Fibroblast of upper back skin (primary cell): Measurements from ENCODE around the gene KRTAP10-9.
"Not testable (repeated sequence)": the region's sequence is repeated elsewhere in the genome, so short reads cannot be mapped to it uniquely, and the experiment has no call there.

Source experiments
- DNase-seq: peaks from one replicate; pipeline ENCODE4 v3.0.0-alpha.2; 2013

Gene KRTAP10-9

GRCh38 chr21:44626673-44627143 is at the start of gene KRTAP10-9:
Gene KRTAP10-9, plus strand, starts transcription at chr21:44627093. Its CDS starts 79 bp downstream, at chr21:44627172.
- no peak for DNase-seq

- no peak for DNase-seq
Observed at GRCh38 chr21:44578371-44579055, 48.4 kb upstream of the KRTAP10-9 start.

GRCh38 chr21:44579056-44579832 is 47.6 kb upstream of the KRTAP10-9 start:
- no peak for DNase-seq

GRCh38 chr21:44579833-44580144 is 47.1 kb upstream of the KRTAP10-9 start:
- no peak for DNase-seq

- DNase-seq, result not testable (repeated sequence)
Observed at GRCh38 chr21:44580231-44580821, 46.6 kb upstream of the KRTAP10-9 start, which contains the start of gene KRTAP10-5. Gene KRTAP10-5, minus strand, starts transcription at chr21:44580604. Its CDS starts 26 bp downstream, at chr21:44580578.

GRCh38 chr21:44581158-44581557 is 45.7 kb upstream of the KRTAP10-9 start:
- DNase-seq, result no peak

GRCh38 chr21:44582055-44582454 is 44.8 kb upstream of the KRTAP10-9 start:
- DNase-seq, result no peak

- no peak for DNase-seq
Observed at GRCh38 chr21:44583089-44583799, 43.6 kb upstream of the KRTAP10-9 start.

- DNase-seq, result no peak
Observed at GRCh38 chr21:44583800-44584147, 43.1 kb upstream of the KRTAP10-9 start.

GRCh38 chr21:44585892-44586291 is 41.0 kb upstream of the KRTAP10-9 start:
- DNase-seq, result no peak

GRCh38 chr21:44589094-44589493 is 37.8 kb upstream of the KRTAP10-9 start:
- DNase-seq, result no peak

GRCh38 chr21:44589586-44590305 is 37.1 kb upstream of the KRTAP10-9 start:
- DNase-seq, result no peak

GRCh38 chr21:44590311-44590721 is 36.6 kb upstream of the KRTAP10-9 start:
- no peak for DNase-seq

- not testable (repeated sequence) for DNase-seq
Observed at GRCh38 chr21:44590897-44591800, 35.7 kb upstream of the KRTAP10-9 start.

- DNase-seq, result not testable (repeated sequence)
Observed at GRCh38 chr21:44591801-44592130, 35.1 kb upstream of the KRTAP10-9 start.

- DNase-seq, result no peak
Observed at GRCh38 chr21:44592446-44593311, 34.2 kb upstream of the KRTAP10-9 start, which contains the start of gene KRTAP10-6. Gene KRTAP10-6, minus strand, starts transcription at chr21:44592505. Its CDS starts 21 bp downstream, at chr21:44592484.

- no peak for DNase-seq
Observed at GRCh38 chr21:44593598-44594405, 33.1 kb upstream of the KRTAP10-9 start.

GRCh38 chr21:44594406-44594916 is 32.4 kb upstream of the KRTAP10-9 start:
- DNase-seq, result no peak

GRCh38 chr21:44595524-44595923 is 31.4 kb upstream of the KRTAP10-9 start:
- no peak for DNase-seq
